SK-N-SH treated with all-trans-retinoic acid at 6 μM for 48 hours (cell line): Measurements from ENCODE around the gene PFKFB1.

Experiments used
- ATAC-seq: fragments of 200-7000 bp; cut with Tn5 transposase; 3 replicates; pipeline ENCODE4 v1.9.1; 2020; ENCODE audit warnings: mild to moderate bottlenecking, moderate library complexity
- ARNTL ChIP-seq: fragments of 450-650 bp; formaldehyde crosslinking; IDR thresholded peaks from 2 replicates; pipeline ENCODE4 v1.5.0; 2020; ENCODE audit warnings: low read depth, mild to moderate bottlenecking, moderate library complexity, borderline replicate concordance
- BACH2 ChIP-seq: fragments of 250-450 bp; sonication (Bioruptor Pico); IDR thresholded peaks from 2 replicates; pipeline ENCODE4 v1.9.0; 2021; ENCODE audit warnings: mild to moderate bottlenecking, borderline replicate concordance
- CSDC2 ChIP-seq: fragments of 250-450 bp; sonication (Bioruptor Pico); IDR thresholded peaks from 2 replicates; pipeline ENCODE4 v1.5.0; 2020; ENCODE audit warnings: mild to moderate bottlenecking, moderate library complexity
- ESRRG ChIP-seq: fragments of 250-450 bp; sonication (Bioruptor Pico); IDR thresholded peaks from 2 replicates; pipeline ENCODE4 v1.6.1; 2021; ENCODE audit warnings: mild to moderate bottlenecking
- GLIS3 ChIP-seq: fragments of 250-450 bp; sonication (Bioruptor Pico); IDR thresholded peaks from 2 replicates; pipeline ENCODE4 v1.5.0; 2020; ENCODE audit warnings: mild to moderate bottlenecking, moderate library complexity
- ISL1 ChIP-seq: fragments of 250-450 bp; sonication (Bioruptor Pico); IDR thresholded peaks from 2 replicates; pipeline ENCODE4 v2.1.2; 2022; ENCODE audit warnings: mild to moderate bottlenecking, moderate library complexity
- PPARA ChIP-seq: fragments of 250-450 bp; sonication (Bioruptor Pico); IDR thresholded peaks from 2 replicates; pipeline ENCODE4 v1.5.0; 2020; ENCODE audit warnings: mild to moderate bottlenecking, borderline replicate concordance
- RARB ChIP-seq: fragments of 250-450 bp; sonication (Bioruptor Pico); IDR thresholded peaks from 2 replicates; pipeline ENCODE4 v1.8.0; 2021; ENCODE audit warnings: mild to moderate bottlenecking, moderate library complexity
- SNAI2 ChIP-seq: fragments of 250-450 bp; sonication (Bioruptor Pico); IDR thresholded peaks from 2 replicates; pipeline ENCODE4 v1.5.0; 2020; ENCODE audit warnings: mild to moderate bottlenecking, moderate library complexity
- TCF4 ChIP-seq: fragments of 250-450 bp; sonication (Bioruptor Pico); IDR thresholded peaks from 2 replicates; pipeline ENCODE4 v1.8.0; 2021; ENCODE audit warnings: mild to moderate bottlenecking, moderate library complexity, borderline replicate concordance
- TOX ChIP-seq: fragments of 250-450 bp; sonication (Bioruptor Pico); IDR thresholded peaks from 2 replicates; pipeline ENCODE4 v1.8.0; 2021; ENCODE audit warnings: mild to moderate bottlenecking, moderate library complexity, borderline replicate concordance
- ZC3H10 ChIP-seq: fragments of 250-450 bp; sonication (Bioruptor Pico); IDR thresholded peaks from 2 replicates; pipeline ENCODE4 v1.5.1; 2021; ENCODE audit warnings: mild to moderate bottlenecking, moderate library complexity
- ZFP3 ChIP-seq: fragments of 250-450 bp; sonication (Bioruptor Pico); IDR thresholded peaks from 2 replicates; pipeline ENCODE4 v1.5.0; 2020; ENCODE audit warnings: mild to moderate bottlenecking, moderate library complexity
- ZFP30 ChIP-seq: fragments of 450-650 bp; formaldehyde crosslinking; IDR thresholded peaks from 2 replicates; pipeline ENCODE4 v1.5.0; 2022; ENCODE audit warnings: mild to moderate bottlenecking, moderate library complexity
- ZNF565 ChIP-seq: fragments of 450-650 bp; formaldehyde crosslinking; conservative IDR thresholded peaks from 2 replicates; pipeline ENCODE4 v1.5.0; 2020; ENCODE audit warnings: low read depth, mild to moderate bottlenecking, moderate library complexity
- ZNF70 ChIP-seq: fragments of 450-650 bp; formaldehyde crosslinking; IDR thresholded peaks from 2 replicates; pipeline ENCODE4 v1.5.0; 2020; ENCODE audit warnings: mild to moderate bottlenecking, moderate library complexity
- ZNF8 ChIP-seq: fragments of 450-650 bp; formaldehyde crosslinking; IDR thresholded peaks from 2 replicates; pipeline ENCODE4 v1.5.0; 2020; ENCODE audit warnings: mild to moderate bottlenecking, moderate library complexity
- TF ChIP-seq, protein P1 (sequence below): fragments of 250-450 bp; sonication (Bioruptor Pico); IDR thresholded peaks from 2 replicates; pipeline ENCODE4 v1.5.1; 2021; ENCODE audit warnings: mild to moderate bottlenecking, moderate library complexity
- TF ChIP-seq, protein P2 (sequence below): fragments of 250-450 bp; sonication (Bioruptor Pico); IDR thresholded peaks from 2 replicates; pipeline ENCODE4 v1.5.0; 2020; ENCODE audit warnings: mild to moderate bottlenecking, moderate library complexity
- TF ChIP-seq, protein P3 (sequence below): fragments of 250-450 bp; sonication (Bioruptor Pico); IDR thresholded peaks from 2 replicates; pipeline ENCODE4 v1.8.0; 2021; ENCODE audit warnings: low read depth, mild to moderate bottlenecking, moderate library complexity, borderline replicate concordance
- TF ChIP-seq, protein P4 (sequence below): fragments of 250-450 bp; sonication (Bioruptor Pico); IDR thresholded peaks from 2 replicates; pipeline ENCODE4 v1.5.1; 2020; ENCODE audit warnings: low read depth, mild to moderate bottlenecking, moderate library complexity

The PFKFB1 gene

DNA sequence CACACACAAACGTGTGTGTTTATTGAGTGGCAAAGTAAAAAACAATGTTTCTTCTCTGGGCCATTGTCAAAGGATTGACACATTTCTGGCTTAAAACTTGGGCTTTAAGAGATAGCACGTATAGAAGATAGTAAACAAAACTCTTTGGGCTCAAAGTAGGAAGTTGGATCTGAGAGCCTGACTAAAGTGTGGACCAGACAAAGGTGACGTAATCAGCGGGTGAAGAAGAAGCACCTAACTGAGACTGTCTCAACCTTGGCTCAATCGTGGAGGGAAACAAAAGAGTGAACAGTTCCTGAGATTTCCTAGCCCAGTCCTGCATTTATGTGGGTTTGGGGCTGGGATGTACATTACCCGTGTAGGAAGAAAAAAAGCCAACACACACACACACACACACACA is 13.7 kb downstream of the PFKFB1 start:
- no peak for ATAC-seq
- TF ChIP-seq TOX (CRISPR knock-in tag) (no peak), ZFP3 (CRISPR knock-in tag) (no peak), ZFP30 (no peak), ZC3H10 (CRISPR knock-in tag) (no peak), PPARA (no peak), BACH2 (CRISPR knock-in tag) (no peak), ESRRG (CRISPR knock-in tag) (no peak), CSDC2 (CRISPR knock-in tag) (no peak), ZNF8 (no peak), ARNTL (CRISPR knock-in tag) (no peak), ZNF565 (CRISPR knock-in tag) (no peak), SNAI2 (CRISPR knock-in tag) (no peak)
- TF ChIP-seq, protein P1, sequence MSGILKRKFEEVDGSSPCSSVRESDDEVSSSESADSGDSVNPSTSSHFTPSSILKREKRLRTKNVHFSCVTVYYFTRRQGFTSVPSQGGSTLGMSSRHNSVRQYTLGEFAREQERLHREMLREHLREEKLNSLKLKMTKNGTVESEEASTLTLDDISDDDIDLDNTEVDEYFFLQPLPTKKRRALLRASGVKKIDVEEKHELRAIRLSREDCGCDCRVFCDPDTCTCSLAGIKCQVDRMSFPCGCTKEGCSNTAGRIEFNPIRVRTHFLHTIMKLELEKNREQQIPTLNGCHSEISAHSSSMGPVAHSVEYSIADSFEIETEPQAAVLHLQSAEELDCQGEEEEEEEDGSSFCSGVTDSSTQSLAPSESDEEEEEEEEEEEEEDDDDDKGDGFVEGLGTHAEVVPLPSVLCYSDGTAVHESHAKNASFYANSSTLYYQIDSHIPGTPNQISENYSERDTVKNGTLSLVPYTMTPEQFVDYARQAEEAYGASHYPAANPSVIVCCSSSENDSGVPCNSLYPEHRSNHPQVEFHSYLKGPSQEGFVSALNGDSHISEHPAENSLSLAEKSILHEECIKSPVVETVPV (CRISPR knock-in tag) = no peak
- TF ChIP-seq, protein P2, sequence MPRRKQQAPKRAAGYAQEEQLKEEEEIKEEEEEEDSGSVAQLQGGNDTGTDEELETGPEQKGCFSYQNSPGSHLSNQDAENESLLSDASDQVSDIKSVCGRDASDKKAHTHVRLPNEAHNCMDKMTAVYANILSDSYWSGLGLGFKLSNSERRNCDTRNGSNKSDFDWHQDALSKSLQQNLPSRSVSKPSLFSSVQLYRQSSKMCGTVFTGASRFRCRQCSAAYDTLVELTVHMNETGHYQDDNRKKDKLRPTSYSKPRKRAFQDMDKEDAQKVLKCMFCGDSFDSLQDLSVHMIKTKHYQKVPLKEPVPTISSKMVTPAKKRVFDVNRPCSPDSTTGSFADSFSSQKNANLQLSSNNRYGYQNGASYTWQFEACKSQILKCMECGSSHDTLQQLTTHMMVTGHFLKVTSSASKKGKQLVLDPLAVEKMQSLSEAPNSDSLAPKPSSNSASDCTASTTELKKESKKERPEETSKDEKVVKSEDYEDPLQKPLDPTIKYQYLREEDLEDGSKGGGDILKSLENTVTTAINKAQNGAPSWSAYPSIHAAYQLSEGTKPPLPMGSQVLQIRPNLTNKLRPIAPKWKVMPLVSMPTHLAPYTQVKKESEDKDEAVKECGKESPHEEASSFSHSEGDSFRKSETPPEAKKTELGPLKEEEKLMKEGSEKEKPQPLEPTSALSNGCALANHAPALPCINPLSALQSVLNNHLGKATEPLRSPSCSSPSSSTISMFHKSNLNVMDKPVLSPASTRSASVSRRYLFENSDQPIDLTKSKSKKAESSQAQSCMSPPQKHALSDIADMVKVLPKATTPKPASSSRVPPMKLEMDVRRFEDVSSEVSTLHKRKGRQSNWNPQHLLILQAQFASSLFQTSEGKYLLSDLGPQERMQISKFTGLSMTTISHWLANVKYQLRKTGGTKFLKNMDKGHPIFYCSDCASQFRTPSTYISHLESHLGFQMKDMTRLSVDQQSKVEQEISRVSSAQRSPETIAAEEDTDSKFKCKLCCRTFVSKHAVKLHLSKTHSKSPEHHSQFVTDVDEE (CRISPR knock-in tag) = no peak
- TF ChIP-seq, all 23 proteins: peak for 0

DNA sequence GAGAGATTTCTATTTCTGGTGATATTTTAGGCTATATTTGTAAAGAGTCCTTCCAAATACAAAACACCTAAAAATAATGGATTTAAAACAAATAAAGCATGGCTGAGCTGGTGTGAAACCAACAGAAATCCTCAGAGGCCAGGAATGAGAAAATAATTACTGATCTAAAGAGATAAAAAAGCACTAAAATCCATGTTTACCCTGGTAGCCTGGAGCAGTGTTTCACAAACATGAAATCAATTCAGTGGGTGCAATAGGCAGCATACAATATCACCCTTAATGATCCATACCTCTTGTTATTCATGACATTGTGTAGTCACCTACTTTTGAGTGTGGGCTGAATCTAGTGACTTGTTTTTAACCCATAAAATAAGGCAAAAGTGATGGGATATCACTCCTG is 14.6 kb downstream of the PFKFB1 start:
- no peak for ATAC-seq
- no peak for TF ChIP-seq ISL1
- TF ChIP-seq CSDC2 (CRISPR knock-in tag) = no peak
- no peak for TF ChIP-seq ZFP30
- TF ChIP-seq RARB (CRISPR knock-in tag) = no peak
- TF ChIP-seq, protein P2 (CRISPR knock-in tag) = no peak
- TF ChIP-seq SNAI2 (CRISPR knock-in tag) = no peak
- TF ChIP-seq, protein P1 (CRISPR knock-in tag) = no peak
- no peak for TF ChIP-seq TCF4
- TF ChIP-seq ZNF70 (CRISPR knock-in tag) = no peak
- TF ChIP-seq ZNF565 (CRISPR knock-in tag) = no peak
- no peak for TF ChIP-seq ESRRG (CRISPR knock-in tag)
- TF ChIP-seq, protein P3, sequence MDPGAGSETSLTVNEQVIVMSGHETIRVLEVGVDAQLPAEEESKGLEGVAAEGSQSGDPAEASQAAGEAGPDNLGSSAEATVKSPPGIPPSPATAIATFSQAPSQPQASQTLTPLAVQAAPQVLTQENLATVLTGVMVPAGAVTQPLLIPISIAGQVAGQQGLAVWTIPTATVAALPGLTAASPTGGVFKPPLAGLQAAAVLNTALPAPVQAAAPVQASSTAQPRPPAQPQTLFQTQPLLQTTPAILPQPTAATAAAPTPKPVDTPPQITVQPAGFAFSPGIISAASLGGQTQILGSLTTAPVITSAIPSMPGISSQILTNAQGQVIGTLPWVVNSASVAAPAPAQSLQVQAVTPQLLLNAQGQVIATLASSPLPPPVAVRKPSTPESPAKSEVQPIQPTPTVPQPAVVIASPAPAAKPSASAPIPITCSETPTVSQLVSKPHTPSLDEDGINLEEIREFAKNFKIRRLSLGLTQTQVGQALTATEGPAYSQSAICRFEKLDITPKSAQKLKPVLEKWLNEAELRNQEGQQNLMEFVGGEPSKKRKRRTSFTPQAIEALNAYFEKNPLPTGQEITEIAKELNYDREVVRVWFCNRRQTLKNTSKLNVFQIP (CRISPR knock-in tag) = no peak
- TF ChIP-seq ZFP3 (CRISPR knock-in tag) = no peak
- TF ChIP-seq, protein P4, sequence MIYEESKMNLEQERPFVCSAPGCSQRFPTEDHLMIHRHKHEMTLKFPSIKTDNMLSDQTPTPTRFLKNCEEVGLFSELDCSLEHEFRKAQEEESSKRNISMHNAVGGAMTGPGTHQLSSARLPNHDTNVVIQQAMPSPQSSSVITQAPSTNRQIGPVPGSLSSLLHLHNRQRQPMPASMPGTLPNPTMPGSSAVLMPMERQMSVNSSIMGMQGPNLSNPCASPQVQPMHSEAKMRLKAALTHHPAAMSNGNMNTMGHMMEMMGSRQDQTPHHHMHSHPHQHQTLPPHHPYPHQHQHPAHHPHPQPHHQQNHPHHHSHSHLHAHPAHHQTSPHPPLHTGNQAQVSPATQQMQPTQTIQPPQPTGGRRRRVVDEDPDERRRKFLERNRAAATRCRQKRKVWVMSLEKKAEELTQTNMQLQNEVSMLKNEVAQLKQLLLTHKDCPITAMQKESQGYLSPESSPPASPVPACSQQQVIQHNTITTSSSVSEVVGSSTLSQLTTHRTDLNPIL (CRISPR knock-in tag) = no peak
- TF ChIP-seq TOX (CRISPR knock-in tag) = no peak
- no peak for TF ChIP-seq GLIS3
- TF ChIP-seq ZNF8 = no peak
- no peak for TF ChIP-seq BACH2 (CRISPR knock-in tag)
